H1 (cell line): ENCODE measurements around the gene SAP30L. TPM values are rescaled to one million over a fixed set of nuclear protein-coding genes. Genes with fewer than 3 reads are reported as not detected.

Experiments used
- ASH2L ChIP-seq: fragments of 200-600, 300-600 bp; sonication (generic); IDR thresholded peaks from one replicate; pipeline ENCODE4 v1.7.1; 2017; ENCODE audit warnings: low read length
- CBX5 ChIP-seq: fragments of 300-800, 300-1000 bp; sonication (generic); IDR thresholded peaks from 2 replicates; pipeline ENCODE4 v1.7.1; 2016; ENCODE audit warnings: antibody characterized with exemption, low read length, low read depth
- POU5F1 ChIP-seq: IDR thresholded peaks from 2 replicates; pipeline ENCODE4 v1.6.1; 2011; ENCODE audit warnings: low read depth, mild to moderate bottlenecking, low read length, moderate library complexity
- SP4 ChIP-seq: IDR thresholded peaks from 2 replicates; pipeline ENCODE4 v1.6.1; 2012; ENCODE audit warnings: low read length, inconsistent platforms
- polyA plus RNA-seq, 7 experiments: library from polyadenylated mRNA; depleted of rRNA in 3 of 7; stranded (reverse) in 5 of 7; unstranded in 2 of 7; fragments of >200 nt in 5 of 7; fragments of 200-250 nt in 2 of 7; gene quantifications; 1 replicate in 5 of 7; 2 replicates in 1 of 7; 4 replicates in 1 of 7; pipeline versions ENCODE4 v1.2.1 to v1.2.3, GENCODE V29; 2011 to 2013; ENCODE audit warnings: missing spikeins in 2 of 7, mixed read lengths in 2 of 7
- total RNA-seq: library from RNA; stranded (reverse); fragmentation: NEBNext Ultra II Directional; extraction: Animal tissue kit (Norgen Biotek cat#: 25700); gene quantifications from 2 replicates; pipeline ENCODE4 v1.2.1, GENCODE V29; 2021

Gene SAP30L
- total and polyA plus RNA-seq, 2 of the 8 experiments (the other 6 are each of a cell fraction or from before 2014, with no cell fraction given) = 12.2 to 31.5 TPM

- TF ChIP-seq POU5F1 (no peak), CBX5 (no peak), ASH2L (no peak), SP4 (no peak)
- TF ChIP-seq, all 59 proteins: peak for 0
Observed at GRCh38 chr5:154397652-154398406, 48.0 kb upstream of the SAP30L start (continued).
